ENCODE results near the gene BAHCC1.

BAHCC1 gene

DNA sequence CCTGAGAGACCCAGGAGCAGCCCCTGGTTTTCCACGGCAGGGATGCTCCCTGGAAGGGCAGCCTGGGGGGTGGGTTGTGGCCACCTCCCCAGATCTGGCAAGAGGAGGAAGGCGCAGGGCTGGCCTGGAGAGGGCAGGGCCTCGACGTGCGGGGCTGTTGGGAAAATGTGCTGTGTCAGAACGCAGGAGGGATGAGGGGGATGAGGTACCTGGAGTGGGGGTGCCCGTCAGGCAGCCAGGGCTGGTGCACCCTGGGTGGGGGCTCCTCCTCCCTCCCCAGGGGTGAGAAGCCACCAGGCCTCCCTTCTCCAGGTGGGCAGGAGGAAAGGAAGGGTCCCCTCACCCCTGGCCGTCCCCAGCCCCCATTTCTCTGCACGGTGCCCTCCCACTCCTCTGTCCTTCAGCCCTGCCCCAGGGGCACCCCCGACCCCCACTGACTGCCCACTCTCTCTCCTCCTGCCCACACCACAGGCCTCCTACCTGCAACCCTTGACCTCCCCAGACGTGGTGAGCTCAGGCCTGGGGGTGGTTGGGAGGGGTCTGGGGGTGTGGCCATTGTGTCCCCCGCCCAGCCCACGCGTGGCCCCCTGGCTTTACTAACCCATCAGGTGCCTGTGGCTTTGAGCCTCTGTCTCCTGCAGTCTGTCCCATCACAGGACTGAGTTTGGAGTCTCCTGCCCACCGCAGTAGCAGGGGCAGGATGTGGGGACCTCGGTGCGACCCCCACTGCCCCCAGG is 39.6 kb downstream of the BAHCC1 start (continued):
- TF ChIP-seq KLF8 (tag by site-specific recombination; IDR thresholded peaks at IDR 0.05) (peak; percentile 85; the same call in 1 of the 2 replicates), ZNF341 (tag by site-specific recombination; IDR thresholded peaks at IDR 0.05; ENCODE audit: low read depth) (0 out of 2 replicates have a peak, but pooled peaks have one; percentile 26), MEIS1 (CRISPR knock-in tag; IDR thresholded peaks at IDR 0.05; ENCODE audit: borderline replicate concordance) (no peak), ZNF658 (tag by site-specific recombination; IDR thresholded peaks at IDR 0.05) (no peak), ZNF571 (tag by site-specific recombination; IDR thresholded peaks at IDR 0.05) (no peak), ZNF785 (tag by site-specific recombination; IDR thresholded peaks at IDR 0.05) (no peak), ZFHX2 (tag by site-specific recombination; conservative IDR thresholded peaks at IDR 0.05) (peak; percentile 99), EGR2 (tag by site-specific recombination; IDR thresholded peaks at IDR 0.05; ENCODE audit: low read depth) (peak; percentile 96), ZNF654 (tag by site-specific recombination; IDR thresholded peaks at IDR 0.05; ENCODE audit: low read depth) (no peak)
- TF ChIP-seq, protein P1, sequence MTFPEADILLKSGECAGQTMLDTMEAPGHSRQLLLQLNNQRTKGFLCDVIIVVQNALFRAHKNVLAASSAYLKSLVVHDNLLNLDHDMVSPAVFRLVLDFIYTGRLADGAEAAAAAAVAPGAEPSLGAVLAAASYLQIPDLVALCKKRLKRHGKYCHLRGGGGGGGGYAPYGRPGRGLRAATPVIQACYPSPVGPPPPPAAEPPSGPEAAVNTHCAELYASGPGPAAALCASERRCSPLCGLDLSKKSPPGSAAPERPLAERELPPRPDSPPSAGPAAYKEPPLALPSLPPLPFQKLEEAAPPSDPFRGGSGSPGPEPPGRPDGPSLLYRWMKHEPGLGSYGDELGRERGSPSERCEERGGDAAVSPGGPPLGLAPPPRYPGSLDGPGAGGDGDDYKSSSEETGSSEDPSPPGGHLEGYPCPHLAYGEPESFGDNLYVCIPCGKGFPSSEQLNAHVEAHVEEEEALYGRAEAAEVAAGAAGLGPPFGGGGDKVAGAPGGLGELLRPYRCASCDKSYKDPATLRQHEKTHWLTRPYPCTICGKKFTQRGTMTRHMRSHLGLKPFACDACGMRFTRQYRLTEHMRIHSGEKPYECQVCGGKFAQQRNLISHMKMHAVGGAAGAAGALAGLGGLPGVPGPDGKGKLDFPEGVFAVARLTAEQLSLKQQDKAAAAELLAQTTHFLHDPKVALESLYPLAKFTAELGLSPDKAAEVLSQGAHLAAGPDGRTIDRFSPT (tag by site-specific recombination; IDR thresholded peaks at IDR 0.05): no peak
- TF ChIP-seq, protein P2, sequence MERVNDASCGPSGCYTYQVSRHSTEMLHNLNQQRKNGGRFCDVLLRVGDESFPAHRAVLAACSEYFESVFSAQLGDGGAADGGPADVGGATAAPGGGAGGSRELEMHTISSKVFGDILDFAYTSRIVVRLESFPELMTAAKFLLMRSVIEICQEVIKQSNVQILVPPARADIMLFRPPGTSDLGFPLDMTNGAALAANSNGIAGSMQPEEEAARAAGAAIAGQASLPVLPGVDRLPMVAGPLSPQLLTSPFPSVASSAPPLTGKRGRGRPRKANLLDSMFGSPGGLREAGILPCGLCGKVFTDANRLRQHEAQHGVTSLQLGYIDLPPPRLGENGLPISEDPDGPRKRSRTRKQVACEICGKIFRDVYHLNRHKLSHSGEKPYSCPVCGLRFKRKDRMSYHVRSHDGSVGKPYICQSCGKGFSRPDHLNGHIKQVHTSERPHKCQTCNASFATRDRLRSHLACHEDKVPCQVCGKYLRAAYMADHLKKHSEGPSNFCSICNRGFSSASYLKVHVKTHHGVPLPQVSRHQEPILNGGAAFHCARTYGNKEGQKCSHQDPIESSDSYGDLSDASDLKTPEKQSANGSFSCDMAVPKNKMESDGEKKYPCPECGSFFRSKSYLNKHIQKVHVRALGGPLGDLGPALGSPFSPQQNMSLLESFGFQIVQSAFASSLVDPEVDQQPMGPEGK (tag by site-specific recombination; IDR thresholded peaks at IDR 0.05): peak; percentile 79

DNA sequence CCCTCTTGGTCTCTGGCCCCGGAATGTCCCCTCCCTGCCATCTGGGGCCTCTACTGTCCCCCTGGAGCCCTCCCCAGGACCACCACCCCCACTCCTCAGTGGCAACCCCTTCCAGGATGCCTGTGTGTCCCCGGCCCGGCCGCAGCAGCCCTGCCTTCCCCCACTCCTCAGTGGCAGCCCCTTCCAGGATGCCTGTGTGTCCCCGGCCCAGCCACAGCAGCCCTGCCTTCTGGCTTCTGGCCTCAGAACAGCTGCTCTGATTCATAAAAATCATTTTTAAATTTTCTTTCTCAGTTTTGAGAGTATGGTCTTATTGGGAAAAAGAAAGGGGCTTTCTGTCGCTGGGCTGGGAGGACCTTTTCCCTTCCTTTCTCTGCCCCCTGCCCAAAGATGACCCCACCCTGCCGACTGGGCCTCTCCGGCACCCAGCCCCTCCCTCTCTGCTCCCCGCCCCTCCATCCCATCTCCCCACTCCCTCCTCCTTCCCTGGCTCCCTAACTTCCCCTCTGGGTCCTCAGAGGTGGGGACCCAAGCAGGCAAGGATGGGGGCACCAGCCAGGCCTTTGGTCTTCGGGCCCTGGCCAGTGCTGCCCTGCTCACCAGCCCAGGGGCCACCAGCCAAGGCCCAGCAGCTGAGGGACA is 40.5 kb downstream of the BAHCC1 start:
- POLR2A ChIA-PET: interaction anchor here (1.2 kb wide), 1 partner anchor 42 kb away, joined by 3 read pairs; no protein-coding TSS in a partner anchor
- CTCF ChIA-PET: interaction anchor here (0.6 to 1.1 kb wide), 2 partner anchors 45 to 81 kb away, joined by 3 read pairs; no protein-coding TSS in a partner anchor
- Histone ChIP-seq H3K4me1 (ENCODE audit: control insufficient read depth, insufficient read depth, low read length) (peaks cover 2% of the 10 kb centered on the region; the same call in 1 of the 2 replicates), H3K4me3 (ENCODE audit: low read depth, low read length) (no peak overlapping the region), H3K27ac (ENCODE audit: extremely low read depth, low read depth, low read length) (0 out of 2 replicates have a peak overlapping the region, but pooled peaks have one; percentile 37), H3K36me3 (ENCODE audit: control insufficient read depth in 2 of 2, insufficient read depth in 1 of 2, low read length in 2 of 2) (no peaks in the 10 kb centered on the region), H3K9me3 (ENCODE audit: control insufficient read depth, insufficient read depth, low read depth, low read length) (no peaks in the 10 kb centered on the region)
- 0 out of 2 replicates have a peak, but pooled peaks have one; percentile 23 for TF ChIP-seq ZBTB7A (tag by site-specific recombination; IDR thresholded peaks at IDR 0.05; ENCODE audit: low read depth)
- TF ChIP-seq KLF1 (tag by site-specific recombination; IDR thresholded peaks at IDR 0.05): peak; percentile 53; the same call in 1 of the 2 replicates
- no peak for TF ChIP-seq ZNF48 (tag by site-specific recombination; IDR thresholded peaks at IDR 0.05)
- no peak for TF ChIP-seq ZNF792 (tag by site-specific recombination; IDR thresholded peaks at IDR 0.05)
- TF ChIP-seq MEIS1 (CRISPR knock-in tag; IDR thresholded peaks at IDR 0.05; ENCODE audit: borderline replicate concordance): no peak
- TF ChIP-seq ZNF335 (tag by site-specific recombination; conservative IDR thresholded peaks at IDR 0.05): peak; percentile 79
- no peak for TF ChIP-seq ZFP69B (tag by site-specific recombination; IDR thresholded peaks at IDR 0.05)
- TF ChIP-seq ZXDB (tag by site-specific recombination; IDR thresholded peaks at IDR 0.05): no peak
- TF ChIP-seq GLIS1 (tag by site-specific recombination; IDR thresholded peaks at IDR 0.05): no peak

Data from HEK293 (cell line).